Adrenal gland (tissue), 12 donors: ENCODE results near the gene EMB. TPM values are rescaled to one million over a fixed set of nuclear protein-coding genes. Genes with fewer than 3 reads are reported as not detected.
"Not testable (repeated sequence)": the region's sequence is repeated elsewhere in the genome, so short reads cannot be mapped to it uniquely, and the experiment has no call there.

ENCODE experiments used
- DNase-seq, 7 donors: peaks; one replicate each; pipeline ENCODE4 v3.0.0-alpha.2; 2019 to 2020
- H3K27ac ChIP-seq, 5 donors: fragments of 200-600 bp; sonication (generic) in 4 of 5; 1 replicate in 3 of 5; 2 replicates in 2 of 5; pipeline versions ENCODE4 v1.5.1 to v1.8.0; 2016 to 2020; ENCODE audit warnings: mild to moderate bottlenecking in 1 of 5
- H3K27me3 ChIP-seq: fragments of 200-600 bp; 2 replicates; pipeline ENCODE4 v1.8.0; 2021
- H3K36me3 ChIP-seq, 2 donors: fragments of 200-600 bp; replicated peaks in 1 of 2; 1 replicate in 1 of 2; 2 replicates in 1 of 2; pipeline versions ENCODE4 v1.5.1 to v1.8.0; 2018 to 2022
- H3K4me1 ChIP-seq, 2 donors: fragments of 200-600 bp; replicated peaks in 1 of 2; 1 replicate in 1 of 2; 2 replicates in 1 of 2; pipeline versions ENCODE4 v1.5.1 to v1.8.0; 2018 to 2021
- H3K4me3 ChIP-seq, 4 donors: fragments of 200-600 bp; sonication (generic) in 3 of 4; one replicate each; pipeline ENCODE4 v1.5.1; 2016 to 2018
- H3K9me3 ChIP-seq, 3 donors: fragments of 200-600 bp; sonication (generic) in 1 of 3; replicated peaks in 1 of 3; 1 replicate in 2 of 3; 2 replicates in 1 of 3; pipeline versions ENCODE4 v1.5.1 to v1.8.0; 2016 to 2021
- POLR2A ChIP-seq, 2 donors: fragments of 450-650 bp; IDR thresholded peaks; one replicate each; pipeline ENCODE4 v1.6.1; 2017; ENCODE audit warnings: antibody characterized with exemption in 2 of 2, mild to moderate bottlenecking in 2 of 2, moderate library complexity in 1 of 2
- WGBS, 4 donors: extraction: QIAGEN DNeasy Blood & Tissue Kit in 2 of 4; methylation state at CpG; one replicate each; pipeline versions ENCODE4 v1.1.5 to v1.1.7; 2013 to 2017; 5-methylcytosine and 5-hydroxymethylcytosine counted together
- intact Hi-C, 2 donors: fragments of 100-400 bp; cut with DNase I; formaldehyde crosslinking; loops; one replicate each; pipeline versions ENCODE4 v1.14.1 to v1.15.0; 2022 to 2023
- polyA plus RNA-seq, 3 donors: library from polyadenylated mRNA; stranded (reverse); fragments of 200-250 nt in 2 of 3; fragments of 350-450 nt in 1 of 3; fragmentation: Illumina TruSeq in 1 of 3; extraction: RNeasy Lipid Tissue Mini Kit (QIAGEN cat#74804) in 1 of 3; gene quantifications; one replicate each; pipeline ENCODE4 v1.2.3, GENCODE V29; 2013 to 2014
- total RNA-seq, 9 donors: library from RNA; depleted of rRNA in 4 of 9; stranded (reverse); fragments of >200 nt in 4 of 9; fragments of 120-200 nt in 1 of 9; fragmentation: NEBNext Ultra II Directional in 1 of 9; extraction: Animal tissue kit (Norgen Biotek cat#: 25700) in 1 of 9; gene quantifications; one replicate each; pipeline versions ENCODE4 v1.1.0 to v1.2.4, GENCODE V29; 2013 to 2023
- TF ChIP-seq, protein P1 (sequence below), 6 experiments: fragments of 450-650 bp in 4 of 6; fragments of 200-600 bp in 2 of 6; sonication (generic) in 1 of 6; IDR thresholded peaks; 1 replicate in 5 of 6; 2 replicates in 1 of 6; pipeline versions ENCODE4 v1.5.1 to v1.8.0; 2016 to 2021; ENCODE audit warnings: antibody characterized with exemption in 6 of 6, mild to moderate bottlenecking in 2 of 6, moderate library complexity in 1 of 6
- donor health status: healthy with polysubstance abuse.
- donor health status: Bipolar disorder and iron deficiency.
- donor health status: DM: yes; HTN: yes; CAD: no.
- donor health status: DM: no; HTN: no; CAD: no.
- donor health status: DM: no; HTN: no; CAD: no.
- donor health status: DM: yes; HTN: yes; CAD: no.

The EMB gene
- total and polyA plus RNA-seq, 12 donors, result 6.1 to 78.1 (median 41.9) TPM

DNA sequence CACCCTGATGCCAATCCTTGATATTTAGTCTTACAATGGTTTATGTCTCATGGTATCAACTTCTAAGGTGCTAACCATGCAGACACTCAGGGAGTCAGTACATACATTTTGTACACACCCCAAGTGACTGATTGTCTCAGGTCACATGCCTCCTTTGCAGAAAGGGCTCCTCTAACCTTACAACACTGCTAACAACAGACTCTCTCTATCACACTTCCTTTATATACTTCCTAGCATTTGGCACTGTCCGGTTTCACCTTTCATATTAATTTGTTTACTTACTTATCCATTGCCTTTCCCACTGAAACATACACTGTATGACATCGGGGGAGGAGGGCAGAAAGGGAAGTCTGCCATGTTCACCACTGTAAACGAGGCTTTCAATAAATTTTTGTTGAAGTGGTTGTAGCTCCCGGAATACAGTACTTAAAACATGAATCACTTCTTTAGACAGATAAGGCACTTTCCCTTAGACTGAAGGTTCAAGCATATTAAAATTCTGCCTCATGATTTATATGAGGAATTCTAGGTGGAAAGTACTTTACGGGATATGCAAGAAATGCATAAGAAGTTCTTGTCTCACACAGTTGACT, 20.6 kb downstream of the EMB start:
- no peak overlapping the region for H3K4me3 ChIP-seq
- WGBS, 4 donors, result 61 to 75% (median 69%) methylated on average over 5 of the region's 5 CpGs

DNA sequence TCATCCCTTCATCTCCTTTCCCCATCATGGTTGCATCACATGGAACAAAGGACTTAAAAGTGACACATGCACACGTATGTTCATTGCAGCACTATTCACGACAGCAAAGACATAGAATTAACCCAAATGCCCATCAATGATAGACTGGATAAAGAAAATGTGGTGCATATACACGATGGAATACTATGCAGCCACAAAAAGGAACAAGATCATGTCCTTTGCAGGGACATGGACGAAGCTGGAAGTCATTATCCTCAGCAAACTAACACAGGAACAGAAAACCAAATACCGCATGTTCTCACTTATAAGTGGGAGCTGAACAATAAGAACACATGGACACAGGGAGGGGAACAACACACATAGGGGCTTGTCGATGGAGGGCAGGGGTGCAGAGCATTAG, 21.4 kb downstream of the EMB start:
- 85 to 94% (median 87%) methylated on average over 6 of the region's 6 CpGs for WGBS, 4 donors
- H3K9me3 ChIP-seq, H3K36me3 ChIP-seq, H3K27me3 ChIP-seq, intact Hi-C loops, H3K4me1 ChIP-seq, H3K4me3 ChIP-seq, DNase-seq, H3K27ac ChIP-seq: not testable (repeated sequence)

More for the DNA sequence above, 20.6 kb downstream of the EMB start:
- Histone ChIP-seq H3K9me3 (no peaks in the 10 kb centered on the region), H3K4me1 (no peaks in the 10 kb centered on the region), H3K36me3 (no peaks in the 10 kb centered on the region), H3K27me3 (no peaks in the 10 kb centered on the region), H3K27ac (no peak overlapping the region)
- intact Hi-C loops, result no loop called here
- TF ChIP-seq POLR2A (IDR thresholded peaks at IDR 0.05), result no peak
- TF ChIP-seq, protein P1, sequence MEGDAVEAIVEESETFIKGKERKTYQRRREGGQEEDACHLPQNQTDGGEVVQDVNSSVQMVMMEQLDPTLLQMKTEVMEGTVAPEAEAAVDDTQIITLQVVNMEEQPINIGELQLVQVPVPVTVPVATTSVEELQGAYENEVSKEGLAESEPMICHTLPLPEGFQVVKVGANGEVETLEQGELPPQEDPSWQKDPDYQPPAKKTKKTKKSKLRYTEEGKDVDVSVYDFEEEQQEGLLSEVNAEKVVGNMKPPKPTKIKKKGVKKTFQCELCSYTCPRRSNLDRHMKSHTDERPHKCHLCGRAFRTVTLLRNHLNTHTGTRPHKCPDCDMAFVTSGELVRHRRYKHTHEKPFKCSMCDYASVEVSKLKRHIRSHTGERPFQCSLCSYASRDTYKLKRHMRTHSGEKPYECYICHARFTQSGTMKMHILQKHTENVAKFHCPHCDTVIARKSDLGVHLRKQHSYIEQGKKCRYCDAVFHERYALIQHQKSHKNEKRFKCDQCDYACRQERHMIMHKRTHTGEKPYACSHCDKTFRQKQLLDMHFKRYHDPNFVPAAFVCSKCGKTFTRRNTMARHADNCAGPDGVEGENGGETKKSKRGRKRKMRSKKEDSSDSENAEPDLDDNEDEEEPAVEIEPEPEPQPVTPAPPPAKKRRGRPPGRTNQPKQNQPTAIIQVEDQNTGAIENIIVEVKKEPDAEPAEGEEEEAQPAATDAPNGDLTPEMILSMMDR (IDR thresholded peaks at IDR 0.05), result no peak
- no peak for DNase-seq

DNA sequence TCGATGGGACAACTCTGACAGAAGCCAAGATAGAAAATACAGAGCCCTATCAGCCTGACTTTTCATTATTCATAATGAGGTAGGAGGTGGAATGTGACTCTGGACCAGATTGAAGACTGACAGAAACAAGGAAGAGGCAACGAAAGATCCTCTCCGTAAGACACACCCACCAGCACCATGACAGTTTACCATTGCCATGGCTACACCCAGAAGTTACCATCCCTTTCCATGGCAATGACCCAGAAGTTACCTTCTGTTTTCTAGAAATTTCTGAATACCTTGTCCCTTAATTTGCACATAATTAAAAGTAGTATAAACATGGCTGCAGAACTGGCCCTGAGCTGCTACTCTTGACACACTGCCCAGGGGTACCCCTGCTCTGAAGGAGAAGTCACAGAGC, 24.5 kb downstream of the EMB start:
- DNase-seq, intact Hi-C loops, H3K9me3 ChIP-seq, H3K36me3 ChIP-seq, H3K4me3 ChIP-seq, H3K27me3 ChIP-seq, H3K4me1 ChIP-seq, H3K27ac ChIP-seq: not testable (repeated sequence)
- WGBS, 4 donors, result 88 to 98% (median 91%) methylated on average over 3 of the region's 3 CpGs

DNA sequence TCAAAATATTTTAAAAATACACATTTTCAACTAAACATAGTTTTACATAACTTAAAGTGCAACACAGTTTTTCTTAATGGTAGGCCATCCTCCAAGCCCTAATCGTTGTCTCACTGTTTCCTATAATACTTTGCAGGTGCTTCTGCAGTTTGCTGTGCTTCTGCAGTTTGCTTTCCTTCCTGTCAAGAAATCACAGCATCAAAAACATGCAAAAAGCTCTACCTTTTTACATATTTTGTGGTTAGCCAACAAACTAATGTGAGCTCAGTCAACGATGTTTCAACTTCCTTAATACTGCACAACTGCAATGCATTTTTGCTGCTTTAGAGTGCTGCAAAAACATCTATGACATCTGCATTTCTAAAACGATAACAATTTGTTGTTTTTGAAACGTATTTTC, 25.2 kb downstream of the EMB start:
- no peaks in the 10 kb centered on the region for H3K4me1 ChIP-seq
- TF ChIP-seq, protein P1 (IDR thresholded peaks at IDR 0.05), result no peak
- no peak for TF ChIP-seq POLR2A (IDR thresholded peaks at IDR 0.05)

DNA sequence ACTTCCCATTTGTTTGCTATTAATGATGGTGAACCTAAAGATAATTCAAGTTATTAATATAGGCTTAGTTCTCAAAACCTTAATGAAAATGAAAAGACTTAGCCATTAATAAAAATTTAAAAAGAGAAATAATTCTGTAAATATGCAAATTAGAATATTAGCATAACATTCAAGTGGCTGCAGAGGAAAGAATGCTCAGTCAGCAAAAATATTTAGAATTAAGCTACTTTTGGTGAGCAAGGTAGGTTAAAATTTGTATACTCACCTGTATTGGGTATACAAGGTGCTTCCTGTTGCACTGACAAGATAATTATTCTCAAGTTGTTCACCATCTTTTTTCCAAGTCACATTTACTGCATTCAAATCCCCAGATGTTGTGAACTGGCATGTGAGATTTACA, 30.2 kb downstream of the EMB start:
- H3K4me1 ChIP-seq, intact Hi-C loops, H3K4me3 ChIP-seq, H3K36me3 ChIP-seq, H3K27me3 ChIP-seq, H3K27ac ChIP-seq, H3K9me3 ChIP-seq, DNase-seq: not testable (repeated sequence)

More for the DNA sequence above, 25.2 kb downstream of the EMB start:
- Histone ChIP-seq H3K27me3 (no peaks in the 10 kb centered on the region), H3K9me3 (no peaks in the 10 kb centered on the region), H3K4me3 (no peak overlapping the region), H3K27ac (no peak overlapping the region), H3K36me3 (no peaks in the 10 kb centered on the region)
- 68 to 77% (median 69%) methylated on average over 4 of the region's 4 CpGs for WGBS, 4 donors
- DNase-seq, result no peak
- intact Hi-C loops, result no loop called here

DNA sequence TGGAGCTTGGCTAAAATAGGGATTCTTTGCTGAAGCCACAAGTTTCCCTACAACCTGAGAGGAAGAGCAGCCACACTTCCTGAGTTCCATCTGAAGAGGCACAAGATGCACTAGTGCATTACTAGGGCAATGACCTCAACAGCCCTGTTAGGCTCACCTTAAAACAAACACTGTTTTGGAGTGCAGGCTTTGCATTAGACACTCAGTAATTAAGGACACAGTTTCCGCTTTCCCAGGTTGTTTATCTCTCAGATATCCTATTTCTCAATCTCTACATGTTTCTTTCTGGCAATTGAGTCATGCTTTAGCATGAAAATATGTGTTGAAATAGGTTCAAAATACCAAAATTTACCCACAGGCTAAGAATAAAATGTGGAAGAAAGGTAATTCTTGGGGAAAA, 34.2 kb downstream of the EMB start:
- Histone ChIP-seq H3K9me3 (no peaks in the 10 kb centered on the region), H3K36me3 (no peaks in the 10 kb centered on the region), H3K27ac (no peak overlapping the region), H3K4me1 (no peaks in the 10 kb centered on the region), H3K4me3 (no peak overlapping the region), H3K27me3 (no peaks in the 10 kb centered on the region)
- WGBS, 4 donors, result 67 to 77% (median 75%) methylated on average over 1 of the region's 1 CpG
- no peak for DNase-seq
- TF ChIP-seq POLR2A (IDR thresholded peaks at IDR 0.05), result no peak
- TF ChIP-seq, protein P1 (IDR thresholded peaks at IDR 0.05), result no peak
- intact Hi-C loops, result no loop called here
